IgD-negative memory B cell (primary cell): ENCODE results near the gene TICAM2. TPM values are rescaled to one million over a fixed set of nuclear protein-coding genes. Genes with fewer than 3 reads are reported as not detected.
A peak's percentile ranks its signal among the peaks of the same experiment; 100 is the strongest.

Experiments
- H3K27ac Mint-ChIP-seq, 3 donors: one replicate each; pipeline ENCODE4 v1.8.0; 2020 to 2022; ENCODE audit warnings: mild to moderate bottlenecking in 3 of 3, mixed read lengths in 3 of 3, moderate library complexity in 1 of 3
- H3K27me3 Mint-ChIP-seq: one replicate; pipeline ENCODE4 v1.8.0; 2021; ENCODE audit warnings: mixed read lengths
- H3K36me3 Mint-ChIP-seq: one replicate; pipeline ENCODE4 v1.8.0; 2020; ENCODE audit warnings: mild to moderate bottlenecking, mixed read lengths
- H3K4me1 Mint-ChIP-seq, 3 donors: one replicate each; pipeline ENCODE4 v1.8.0; 2020 to 2022; ENCODE audit warnings: mixed read lengths in 3 of 3, mild to moderate bottlenecking in 1 of 3
- H3K4me3 Mint-ChIP-seq, 4 donors: one replicate each; pipeline ENCODE4 v1.8.0; 2020 to 2022; ENCODE audit warnings: mild to moderate bottlenecking in 4 of 4, mixed read lengths in 4 of 4, moderate library complexity in 3 of 4
- H3K9me3 Mint-ChIP-seq, 3 donors: one replicate each; pipeline ENCODE4 v1.8.0; 2020 to 2021; ENCODE audit warnings: mixed read lengths in 3 of 3, mild to moderate bottlenecking in 1 of 3
- polyA plus RNA-seq: library from polyadenylated mRNA; unstranded; fragments of 300-500 nt; fragmentation: Illumina TruSeq; gene quantifications from one replicate; pipeline ENCODE4 v1.2.3, GENCODE V29; 2021

The TICAM2 gene
- polyA plus RNA-seq, 1 donor from 2014 or later: 4.4 TPM

GRCh38 chr5:115625579-115626444 lies 23.5 kb upstream of the TICAM2 start, which contains the start of gene TMED7:
Gene TMED7, minus strand, starts transcription at chr5:115626036. Its CDS starts 244 bp downstream, at chr5:115625792.
- Mint-ChIP-seq H3K27ac (no peak within 1 kb of the TSS), H3K4me3 (no peak within 1 kb of the TSS), H3K4me1 (peaks cover 12 to 23% (median 16%) of the 10 kb centered on the region in 3 donors), H3K9me3 (no peaks in the 10 kb centered on the region), H3K27me3 (no peaks in the 10 kb centered on the region), H3K36me3 (no peaks in the 10 kb centered on the region)

- H3K27ac Mint-ChIP-seq: no peak overlapping the region
- no peak overlapping the region for H3K4me3 Mint-ChIP-seq
Measured at GRCh38 chr5:115624994-115625393, 22.7 kb upstream of the TICAM2 start.

GRCh38 chr5:115623658-115624057 lies 21.4 kb upstream of the TICAM2 start:
- Mint-ChIP-seq H3K9me3 (no peaks in the 10 kb centered on the region), H3K4me3 (no peak overlapping the region), H3K27me3 (no peaks in the 10 kb centered on the region), H3K27ac (no peak overlapping the region), H3K36me3 (no peaks in the 10 kb centered on the region), H3K4me1 (peaks cover 12 to 24% (median 16%) of the 10 kb centered on the region in 3 donors)

More at GRCh38 chr5:115624994-115625393, 22.7 kb upstream of the TICAM2 start:
- no peaks in the 10 kb centered on the region for H3K27me3 Mint-ChIP-seq
- peaks cover 12 to 24% (median 16%) of the 10 kb centered on the region in 3 donors for H3K4me1 Mint-ChIP-seq
- H3K9me3 Mint-ChIP-seq: no peaks in the 10 kb centered on the region
- no peaks in the 10 kb centered on the region for H3K36me3 Mint-ChIP-seq

- Mint-ChIP-seq H3K27ac (peak overlapping the region in 2 of 3 donors; percentile 73 to 88), H3K4me3 (peak overlapping the region in 1 of 4 donors; percentile 13), H3K9me3 (no peaks in the 10 kb centered on the region), H3K4me1 (peaks cover 14 to 23% (median 16%) of the 10 kb centered on the region in 3 donors), H3K27me3 (no peaks in the 10 kb centered on the region), H3K36me3 (no peaks in the 10 kb centered on the region)
Measured at GRCh38 chr5:115621365-115621900, 19.2 kb upstream of the TICAM2 start.

GRCh38 chr5:115616892-115617291 lies 14.6 kb upstream of the TICAM2 start:
- no peaks in the 10 kb centered on the region for H3K27me3 Mint-ChIP-seq
- no peaks in the 10 kb centered on the region for H3K9me3 Mint-ChIP-seq
- no peak overlapping the region for H3K4me3 Mint-ChIP-seq
- peaks cover 3 to 13% (median 4%) of the 10 kb centered on the region in 3 donors for H3K4me1 Mint-ChIP-seq
- H3K27ac Mint-ChIP-seq: peak overlapping the region in 2 of 3 donors; percentile 17 to 67
- H3K36me3 Mint-ChIP-seq: no peaks in the 10 kb centered on the region

GRCh38 chr5:115616472-115616871 lies 14.2 kb upstream of the TICAM2 start:
- Mint-ChIP-seq H3K9me3 (no peaks in the 10 kb centered on the region), H3K36me3 (no peaks in the 10 kb centered on the region), H3K27ac (peak overlapping the region in 2 of 3 donors; percentile 17 to 67), H3K4me3 (no peak overlapping the region), H3K4me1 (peaks cover 2 to 12% (median 4%) of the 10 kb centered on the region in 3 donors), H3K27me3 (no peaks in the 10 kb centered on the region)

- peaks cover 7 to 19% (median 16%) of the 10 kb centered on the region in 3 donors for H3K4me1 Mint-ChIP-seq
- H3K36me3 Mint-ChIP-seq: no peaks in the 10 kb centered on the region
- H3K9me3 Mint-ChIP-seq: no peaks in the 10 kb centered on the region
- H3K4me3 Mint-ChIP-seq: no peak overlapping the region
- H3K27ac Mint-ChIP-seq: peak overlapping the region in 1 of 3 donors; percentile 23
- no peaks in the 10 kb centered on the region for H3K27me3 Mint-ChIP-seq
Measured at GRCh38 chr5:115611873-115612272, 9.6 kb upstream of the TICAM2 start.

GRCh38 chr5:115607935-115608334 lies 5.7 kb upstream of the TICAM2 start:
- Mint-ChIP-seq H3K9me3 (no peaks in the 10 kb centered on the region), H3K36me3 (no peaks in the 10 kb centered on the region), H3K27ac (no peak overlapping the region), H3K4me3 (no peak overlapping the region), H3K4me1 (peaks cover 29 to 37% (median 32%) of the 10 kb centered on the region in 3 donors), H3K27me3 (no peaks in the 10 kb centered on the region)

- H3K9me3 Mint-ChIP-seq: no peaks in the 10 kb centered on the region
- no peaks in the 10 kb centered on the region for H3K27me3 Mint-ChIP-seq
- H3K4me1 Mint-ChIP-seq: peaks cover 38 to 44% (median 44%) of the 10 kb centered on the region in 3 donors
- H3K4me3 Mint-ChIP-seq: peak overlapping the region in 1 of 4 donors; percentile 88
- peak overlapping the region in 2 of 3 donors; percentile 53 to 76 for H3K27ac Mint-ChIP-seq
- peaks cover 2% of the 10 kb centered on the region for H3K36me3 Mint-ChIP-seq
Measured at GRCh38 chr5:115605436-115605835, 3.2 kb upstream of the TICAM2 start.

- Mint-ChIP-seq H3K27ac (peak overlapping the region; percentile 87 to 98 (median 95)), H3K4me3 (peak overlapping the region; percentile 88 to 94 (median 90)), H3K9me3 (no peaks in the 10 kb centered on the region), H3K4me1 (peaks cover 38 to 50% (median 45%) of the 10 kb centered on the region in 3 donors), H3K36me3 (peaks cover 2% of the 10 kb centered on the region), H3K27me3 (no peaks in the 10 kb centered on the region)
Measured at GRCh38 chr5:115602591-115603125, 379 bp upstream of the TICAM2 start.

GRCh38 chr5:115600766-115601165 lies 1.5 kb downstream of the TICAM2 start:
- no peaks in the 10 kb centered on the region for H3K27me3 Mint-ChIP-seq
- no peaks in the 10 kb centered on the region for H3K9me3 Mint-ChIP-seq
- H3K36me3 Mint-ChIP-seq: peaks cover 2% of the 10 kb centered on the region
- H3K4me1 Mint-ChIP-seq: peaks cover 31 to 49% (median 46%) of the 10 kb centered on the region in 3 donors
- peak overlapping the region; percentile 85 to 95 (median 86) for H3K27ac Mint-ChIP-seq
- H3K4me3 Mint-ChIP-seq: peak overlapping the region; percentile 56 to 89 (median 79)

GRCh38 chr5:115599924-115600323 lies 2.4 kb downstream of the TICAM2 start:
- Mint-ChIP-seq H3K27ac (peak overlapping the region; percentile 48 to 85 (median 73)), H3K27me3 (no peaks in the 10 kb centered on the region), H3K4me1 (peaks cover 28 to 50% (median 48%) of the 10 kb centered on the region in 3 donors), H3K36me3 (peaks cover 2% of the 10 kb centered on the region), H3K4me3 (peak overlapping the region; percentile 72 to 89 (median 85)), H3K9me3 (no peaks in the 10 kb centered on the region)

GRCh38 chr5:115599502-115599901 lies 2.8 kb downstream of the TICAM2 start:
- Mint-ChIP-seq H3K9me3 (no peaks in the 10 kb centered on the region), H3K4me3 (peak overlapping the region; percentile 72 to 89 (median 85)), H3K4me1 (peaks cover 26 to 49% (median 46%) of the 10 kb centered on the region in 3 donors), H3K36me3 (peaks cover 2% of the 10 kb centered on the region), H3K27ac (peak overlapping the region; percentile 48 to 85 (median 73)), H3K27me3 (no peaks in the 10 kb centered on the region)

- no peaks in the 10 kb centered on the region for H3K9me3 Mint-ChIP-seq
- peaks cover 5 to 18% (median 9%) of the 10 kb centered on the region in 3 donors for H3K4me1 Mint-ChIP-seq
- H3K4me3 Mint-ChIP-seq: no peak overlapping the region
- no peaks in the 10 kb centered on the region for H3K36me3 Mint-ChIP-seq
- H3K27me3 Mint-ChIP-seq: no peaks in the 10 kb centered on the region
- H3K27ac Mint-ChIP-seq: no peak overlapping the region
Measured at GRCh38 chr5:115594128-115595047, 7.9 kb downstream of the TICAM2 start.
